MV-4-11 (cell line): Measurements from ENCODE around the gene MYO1D.
A peak's percentile ranks its signal among the peaks of the same experiment; 100 is the strongest.
"Not testable (repeated sequence)": the region's sequence is repeated elsewhere in the genome, so short reads cannot be mapped to it uniquely, and the experiment has no call there.

Experiments
- DNase-seq: peaks from one replicate; lab custom pipeline; 2025; lab: John Stamatoyannopoulos, UW

Gene MYO1D

GRCh38 chr17:32727681-32728080 is 149.2 kb downstream of the MYO1D start:
- no peak for DNase-seq

GRCh38 chr17:32725697-32726096 is 151.2 kb downstream of the MYO1D start:
- no peak for DNase-seq

- DNase-seq = no peak
These were observed 153.5 kb downstream of the MYO1D start for GRCh38 chr17:32723310-32723955.

- no peak for DNase-seq
These were observed 154.2 kb downstream of the MYO1D start for GRCh38 chr17:32722733-32723132.

- no peak for DNase-seq
These were observed 156.3 kb downstream of the MYO1D start for GRCh38 chr17:32720671-32721070.

GRCh38 chr17:32719689-32720088 is 157.2 kb downstream of the MYO1D start:
- no peak for DNase-seq

GRCh38 chr17:32714922-32715321 is 162.0 kb downstream of the MYO1D start:
- not testable (repeated sequence) for DNase-seq

- not testable (repeated sequence) for DNase-seq
These were observed 162.7 kb downstream of the MYO1D start for GRCh38 chr17:32714206-32714605.

GRCh38 chr17:32713081-32713480 is 163.8 kb downstream of the MYO1D start:
- DNase-seq = no peak

GRCh38 chr17:32709562-32709961 is 167.4 kb downstream of the MYO1D start:
- no peak for DNase-seq

GRCh38 chr17:32701871-32702270 is 175.1 kb downstream of the MYO1D start:
- DNase-seq = no peak

GRCh38 chr17:32699247-32699646 is 177.7 kb downstream of the MYO1D start:
- no peak for DNase-seq

GRCh38 chr17:32697728-32698625 is 178.9 kb downstream of the MYO1D start:
- no peak for DNase-seq

- no peak for DNase-seq
These were observed 180.5 kb downstream of the MYO1D start for GRCh38 chr17:32696426-32696825.

GRCh38 chr17:32695864-32696263 is 181.1 kb downstream of the MYO1D start:
- no peak for DNase-seq

- no peak for DNase-seq
These were observed 183.6 kb downstream of the MYO1D start for GRCh38 chr17:32693194-32693897.

- DNase-seq = no peak
These were observed 184.7 kb downstream of the MYO1D start for GRCh38 chr17:32692179-32692578.

- no peak for DNase-seq
These were observed 187.6 kb downstream of the MYO1D start for GRCh38 chr17:32689348-32689747.

GRCh38 chr17:32688221-32688620 is 188.7 kb downstream of the MYO1D start:
- no peak for DNase-seq

- no peak for DNase-seq
These were observed 192.6 kb downstream of the MYO1D start for GRCh38 chr17:32684087-32684958.

GRCh38 chr17:32673964-32674363 is 203.0 kb downstream of the MYO1D start:
- DNase-seq = no peak

- peak; percentile 17 for DNase-seq
These were observed 204.2 kb downstream of the MYO1D start for GRCh38 chr17:32672711-32673110.
